Duodenal mucosa (tissue), 2 donors: ENCODE results near the gene UBE2O.

Experiments
- H3K27ac ChIP-seq: one replicate; pipeline ENCODE4 v1.7.0; 2013; ENCODE audit warnings: low read depth, low read length
- H3K27me3 ChIP-seq, 2 donors: one replicate each; pipeline ENCODE4 v1.7.0; 2013; ENCODE audit warnings: low read length in 2 of 2, control low read depth in 1 of 2; ENCODE audit not compliant: insufficient read depth in 2 of 2, control insufficient read depth in 1 of 2
- H3K36me3 ChIP-seq, 2 donors: one replicate each; pipeline ENCODE4 v1.7.0; 2013; ENCODE audit warnings: low read length in 2 of 2, control low read depth in 1 of 2; ENCODE audit not compliant: insufficient read depth in 2 of 2, control insufficient read depth in 1 of 2
- H3K4me1 ChIP-seq, 2 donors: one replicate each; pipeline ENCODE4 v1.7.0; 2013; ENCODE audit warnings: low read length in 2 of 2, control low read depth in 1 of 2; ENCODE audit not compliant: insufficient read depth in 2 of 2, control insufficient read depth in 1 of 2
- H3K4me3 ChIP-seq, 2 donors: one replicate each; pipeline ENCODE4 v1.7.0; 2013; ENCODE audit warnings: low read length in 2 of 2, low read depth in 1 of 2
- H3K9ac ChIP-seq, 2 donors: one replicate each; pipeline ENCODE4 v1.7.0; 2013; ENCODE audit warnings: low read length in 2 of 2, low read depth in 1 of 2
- H3K9me3 ChIP-seq, 2 donors: one replicate each; pipeline ENCODE4 v1.7.0; 2013; ENCODE audit warnings: low read length in 2 of 2, control low read depth in 1 of 2; ENCODE audit not compliant: control insufficient read depth in 1 of 2

The UBE2O gene

DNA sequence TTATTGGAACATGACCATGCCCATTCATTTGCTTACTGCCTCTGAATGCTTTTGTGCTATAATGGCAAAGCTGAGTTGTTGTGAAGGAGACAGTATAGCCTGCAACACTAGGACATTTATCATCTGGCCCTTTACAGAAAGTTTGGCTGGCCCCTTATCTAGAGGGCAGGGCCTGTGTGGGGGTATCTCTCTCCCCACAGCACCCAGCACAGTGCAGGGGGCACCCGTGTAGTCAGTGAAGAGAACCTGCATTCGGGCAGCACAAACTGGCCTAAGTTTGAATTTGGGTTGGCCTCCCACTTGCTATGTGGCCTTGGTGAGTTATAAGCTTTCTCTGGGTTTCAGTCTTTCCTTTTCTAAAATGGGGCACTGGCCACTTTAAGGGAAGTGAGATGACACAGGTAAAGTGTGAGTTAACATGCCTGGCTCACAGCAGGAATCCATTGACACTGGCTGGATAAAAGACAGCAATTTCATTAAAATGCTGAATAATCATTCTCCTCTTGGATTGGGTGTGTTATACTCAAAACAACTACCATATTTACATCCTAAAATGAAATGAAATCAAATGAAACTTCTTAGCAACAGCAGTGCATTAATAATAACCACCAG, 12.1 kb downstream of the UBE2O start:
- no peaks in the 10 kb centered on the region for H3K9me3 ChIP-seq
- no peak overlapping the region for H3K27ac ChIP-seq
- peaks cover 0 to 3% of the 10 kb centered on the region in 2 donors for H3K4me1 ChIP-seq
- no peak overlapping the region for H3K4me3 ChIP-seq
- no peak overlapping the region for H3K9ac ChIP-seq
- no peaks in the 10 kb centered on the region for H3K27me3 ChIP-seq
- no peaks in the 10 kb centered on the region for H3K36me3 ChIP-seq

- H3K36me3 ChIP-seq, result peaks cover 0 to under 1% of the 10 kb centered on the region in 2 donors
- H3K27ac ChIP-seq, result no peak overlapping the region
- peaks cover 0 to 3% of the 10 kb centered on the region in 2 donors for H3K4me1 ChIP-seq
- no peak overlapping the region for H3K9ac ChIP-seq
- H3K9me3 ChIP-seq, result no peaks in the 10 kb centered on the region
- H3K4me3 ChIP-seq, result no peak overlapping the region
- no peaks in the 10 kb centered on the region for H3K27me3 ChIP-seq
Measured at GRCh38 chr17:76439314-76439928, 13.5 kb downstream of the UBE2O start.

GRCh38 chr17:76438906-76439305, 14.0 kb downstream of the UBE2O start:
- peaks cover 0 to 6% of the 10 kb centered on the region in 2 donors for H3K36me3 ChIP-seq
- H3K9ac ChIP-seq, result no peak overlapping the region
- no peak overlapping the region for H3K4me3 ChIP-seq
- H3K4me1 ChIP-seq, result peaks cover 0 to 3% of the 10 kb centered on the region in 2 donors
- H3K27ac ChIP-seq, result no peak overlapping the region
- no peaks in the 10 kb centered on the region for H3K9me3 ChIP-seq
- no peaks in the 10 kb centered on the region for H3K27me3 ChIP-seq

GRCh38 chr17:76437467-76438402, 15.2 kb downstream of the UBE2O start:
- no peak overlapping the region for H3K9ac ChIP-seq
- no peak overlapping the region for H3K4me3 ChIP-seq
- H3K4me1 ChIP-seq, result peaks cover 0 to 3% of the 10 kb centered on the region in 2 donors

GRCh38 chr17:76435751-76436150, 17.2 kb downstream of the UBE2O start:
- Histone ChIP-seq H3K4me1 (peaks cover 0 to 3% of the 10 kb centered on the region in 2 donors), H3K27me3 (no peaks in the 10 kb centered on the region), H3K9me3 (no peaks in the 10 kb centered on the region), H3K4me3 (no peak overlapping the region), H3K36me3 (peaks cover 0 to 6% of the 10 kb centered on the region in 2 donors), H3K27ac (no peak overlapping the region), H3K9ac (no peak overlapping the region)

More at GRCh38 chr17:76437467-76438402, 15.2 kb downstream of the UBE2O start:
- Histone ChIP-seq H3K27ac (no peak overlapping the region), H3K9me3 (no peaks in the 10 kb centered on the region), H3K27me3 (no peaks in the 10 kb centered on the region), H3K36me3 (peaks cover 0 to 6% of the 10 kb centered on the region in 2 donors)

- H3K4me3 ChIP-seq, result no peak overlapping the region
- H3K27me3 ChIP-seq, result no peaks in the 10 kb centered on the region
- no peak overlapping the region for H3K9ac ChIP-seq
- H3K27ac ChIP-seq, result no peak overlapping the region
- H3K9me3 ChIP-seq, result no peaks in the 10 kb centered on the region
- peaks cover 0 to 6% of the 10 kb centered on the region in 2 donors for H3K36me3 ChIP-seq
- peaks cover 0 to 3% of the 10 kb centered on the region in 2 donors for H3K4me1 ChIP-seq
Measured at GRCh38 chr17:76434870-76435269, 18.1 kb downstream of the UBE2O start.

- Histone ChIP-seq H3K9me3 (no peaks in the 10 kb centered on the region), H3K9ac (no peak overlapping the region), H3K4me3 (no peak overlapping the region), H3K27me3 (no peaks in the 10 kb centered on the region), H3K27ac (no peak overlapping the region), H3K4me1 (no peaks in the 10 kb centered on the region), H3K36me3 (peaks cover 0 to 6% of the 10 kb centered on the region in 2 donors)
Measured at GRCh38 chr17:76433693-76434092, 19.3 kb downstream of the UBE2O start.

DNA sequence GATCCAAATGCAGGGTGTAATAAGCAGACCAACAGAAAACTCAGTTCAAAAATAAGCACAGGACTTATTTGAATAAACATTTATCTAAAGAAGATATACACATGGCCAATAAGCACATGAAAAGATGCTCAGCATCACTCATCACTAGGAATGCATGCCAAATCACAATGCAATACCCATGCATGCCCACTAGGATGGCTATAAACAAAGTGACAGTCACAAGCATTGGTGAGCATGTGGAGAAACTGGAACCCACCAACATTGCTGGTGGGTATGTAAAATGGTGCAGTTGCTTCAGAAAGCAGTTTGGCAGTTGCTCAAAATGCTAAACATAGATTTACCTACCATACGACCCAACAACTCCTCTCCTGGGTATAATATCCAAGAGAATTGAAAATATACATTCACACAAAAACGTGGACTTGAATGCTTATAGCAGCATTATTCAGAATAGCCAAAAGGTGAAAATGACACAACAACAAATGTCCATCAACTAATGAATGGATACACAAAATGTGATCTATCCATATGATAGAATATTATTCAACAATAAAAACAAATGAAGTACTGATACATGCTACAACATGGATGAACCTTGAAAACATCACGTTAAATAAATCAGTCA, 20.1 kb downstream of the UBE2O start:
- no peaks in the 10 kb centered on the region for H3K9me3 ChIP-seq
- H3K9ac ChIP-seq, result no peak overlapping the region
- peaks cover 0 to 6% of the 10 kb centered on the region in 2 donors for H3K36me3 ChIP-seq
- H3K4me1 ChIP-seq, result peaks cover 2 to 4% of the 10 kb centered on the region in 2 donors
- no peak overlapping the region for H3K27ac ChIP-seq
- no peaks in the 10 kb centered on the region for H3K27me3 ChIP-seq
- H3K4me3 ChIP-seq, result no peak overlapping the region

GRCh38 chr17:76432004-76432403, 20.9 kb downstream of the UBE2O start:
- Histone ChIP-seq H3K27me3 (no peaks in the 10 kb centered on the region), H3K4me1 (peaks cover 8% of the 10 kb centered on the region in 2 donors), H3K9me3 (no peaks in the 10 kb centered on the region), H3K9ac (no peak overlapping the region), H3K27ac (no peak overlapping the region), H3K4me3 (no peak overlapping the region), H3K36me3 (peaks cover 0 to 6% of the 10 kb centered on the region in 2 donors)
